ENCODE measurements around the gene DNAL1.
A peak's percentile ranks its signal among the peaks of the same experiment; 100 is the strongest.
"Not testable (repeated sequence)": the region's sequence is repeated elsewhere in the genome, so short reads cannot be mapped to it uniquely, and the experiment has no call there.

Gene DNAL1

DNA sequence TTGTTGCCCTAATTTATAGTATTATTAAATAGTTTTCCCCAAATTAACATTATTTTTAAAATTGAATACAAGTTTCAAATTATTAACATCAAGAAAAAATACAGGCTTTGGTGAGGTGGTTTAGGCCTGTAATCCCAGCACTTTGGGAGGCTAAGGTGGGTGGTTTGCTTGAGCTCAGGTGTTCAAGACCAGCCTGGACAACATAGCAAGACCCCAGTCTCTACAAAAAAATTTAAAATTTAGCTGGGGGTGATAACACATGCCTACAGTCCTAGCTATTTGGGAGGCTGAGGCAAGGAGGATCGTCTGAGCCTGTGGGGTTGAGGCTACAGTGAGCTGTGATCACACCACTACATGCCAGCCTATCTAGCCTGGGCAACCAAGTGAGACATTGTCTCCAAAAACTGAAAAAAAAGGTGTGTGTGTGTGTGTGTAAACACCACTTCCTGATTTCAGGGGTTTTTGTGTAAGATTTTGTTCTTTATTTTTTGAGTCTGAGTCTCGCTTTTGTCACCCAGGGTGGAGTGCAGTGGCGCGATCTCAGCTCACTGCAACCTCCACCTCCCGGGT lies 3.9 kb upstream of the DNAL1 start:
- DNase-seq (ENCODE audit: low read depth, low spot score), result no peak

DNA sequence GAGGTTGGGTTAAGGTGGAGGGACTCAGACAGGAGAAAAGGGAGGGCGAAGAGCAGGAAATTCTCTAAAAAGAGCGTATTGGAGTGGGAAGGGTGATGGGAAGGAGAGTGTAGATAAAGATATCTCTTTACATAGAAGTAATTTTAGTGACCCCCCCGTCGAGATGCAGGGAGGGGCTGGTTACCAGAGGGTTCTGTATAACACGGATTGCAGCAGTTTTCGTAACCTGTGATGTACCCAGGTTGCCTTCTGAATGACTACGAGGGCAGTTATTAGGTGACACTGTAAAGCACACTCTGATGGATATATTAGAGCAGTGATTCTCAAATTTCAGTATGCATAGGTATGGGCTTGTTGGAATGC lies 443 bp downstream of the DNAL1 start:
- DNase-seq (ENCODE audit: low read depth, low spot score), result no peak

DNA sequence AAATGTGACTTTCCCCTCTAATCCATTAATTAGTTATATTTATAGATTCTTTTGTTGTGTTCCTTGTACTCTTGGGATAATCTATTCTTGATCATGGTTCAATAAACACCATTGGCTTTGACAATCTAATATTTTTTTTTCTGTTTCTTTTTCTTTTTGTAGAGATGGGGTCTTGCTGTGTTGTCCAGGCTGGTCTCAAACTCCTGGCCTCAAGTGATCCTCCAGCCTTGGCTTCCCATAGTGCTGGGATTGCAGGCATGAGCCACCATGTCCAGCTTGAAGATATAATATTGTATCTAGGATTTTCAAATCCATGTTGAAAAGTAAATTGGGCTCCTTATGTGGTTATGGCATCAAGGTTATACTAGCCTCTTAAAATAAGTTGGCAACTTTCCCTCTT lies 6.2 kb downstream of the DNAL1 start:
- DNase-seq (ENCODE audit: low read depth, low spot score), result no peak

DNA sequence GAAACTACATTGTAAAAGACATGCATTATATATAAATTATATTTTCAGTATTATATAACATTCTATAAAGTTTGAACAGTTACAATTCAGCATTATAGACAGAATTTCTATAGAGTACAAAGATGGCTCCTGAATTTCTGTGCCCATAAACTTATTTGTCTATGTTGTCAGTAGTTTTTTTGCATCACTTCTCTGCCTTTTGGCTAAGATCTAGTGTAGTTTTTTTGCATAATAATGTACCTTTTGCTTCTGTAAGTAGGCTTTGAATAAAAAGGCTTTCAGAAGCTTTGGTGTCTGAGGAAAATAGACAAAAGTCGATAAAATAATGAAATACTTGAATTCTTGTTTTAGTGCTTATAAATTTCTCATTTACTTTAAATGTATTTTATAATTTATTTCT lies 11.1 kb downstream of the DNAL1 start:
- no peak for DNase-seq (ENCODE audit: low read depth, low spot score)

DNA sequence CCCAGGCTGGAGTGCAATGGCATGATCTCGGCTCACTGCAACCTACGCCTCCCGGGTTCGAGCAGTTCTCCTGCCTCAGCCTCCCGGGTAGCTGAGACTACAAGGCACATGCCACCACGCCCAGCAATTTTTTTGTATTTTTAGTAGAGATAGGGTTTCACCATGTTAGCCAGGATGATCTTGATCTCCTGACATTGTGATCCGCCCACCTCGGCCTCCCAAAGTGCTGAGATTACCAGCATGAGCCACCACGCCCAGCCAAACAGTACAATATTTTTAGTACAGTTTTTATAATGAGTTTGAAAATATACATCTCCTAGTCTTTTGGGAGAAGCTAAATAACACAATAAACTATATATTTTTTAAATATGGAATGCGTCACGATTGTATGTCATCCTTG lies 14.4 kb downstream of the DNAL1 start:
- not testable (repeated sequence) for DNase-seq (ENCODE audit: low read depth, low spot score)

DNA sequence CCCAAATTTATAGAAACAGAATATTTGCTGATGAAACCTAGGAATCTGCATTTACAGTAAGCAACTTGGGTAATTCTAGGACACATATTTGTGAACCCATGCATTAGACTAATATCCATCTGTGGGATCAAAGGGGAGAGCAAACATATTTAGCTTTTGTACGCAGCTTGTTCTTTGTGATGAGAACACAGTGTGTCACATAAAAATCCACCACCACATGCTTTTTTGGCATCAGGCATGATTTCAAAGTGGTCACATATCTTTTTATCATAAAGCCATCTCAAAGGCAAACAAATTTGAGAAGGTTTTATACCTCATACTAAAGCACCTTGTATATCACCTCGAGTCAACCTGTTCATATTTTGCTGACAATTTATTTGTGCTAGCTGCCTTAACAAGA lies 15.7 kb downstream of the DNAL1 start:
- DNase-seq (ENCODE audit: low read depth, low spot score), result no peak

DNA sequence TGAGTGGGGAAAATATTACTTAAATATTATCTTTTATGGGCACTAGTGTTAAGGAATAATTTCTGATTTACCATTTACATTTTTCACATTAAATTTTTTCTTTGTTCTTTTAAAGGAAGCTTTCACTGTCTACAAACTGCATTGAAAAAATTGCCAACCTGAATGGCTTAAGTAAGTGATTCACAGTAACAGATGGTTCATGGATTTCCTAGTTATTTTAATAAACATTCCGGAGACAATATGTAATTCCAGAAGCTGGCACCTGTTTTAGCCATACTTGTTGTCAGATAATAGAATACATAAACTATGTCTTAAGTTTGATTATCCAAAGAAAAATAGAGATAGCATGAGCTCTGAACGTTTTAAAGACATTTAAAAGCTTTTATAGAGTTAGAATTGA lies 17.1 kb downstream of the DNAL1 start:
- DNase-seq (ENCODE audit: low read depth, low spot score), result no peak

DNA sequence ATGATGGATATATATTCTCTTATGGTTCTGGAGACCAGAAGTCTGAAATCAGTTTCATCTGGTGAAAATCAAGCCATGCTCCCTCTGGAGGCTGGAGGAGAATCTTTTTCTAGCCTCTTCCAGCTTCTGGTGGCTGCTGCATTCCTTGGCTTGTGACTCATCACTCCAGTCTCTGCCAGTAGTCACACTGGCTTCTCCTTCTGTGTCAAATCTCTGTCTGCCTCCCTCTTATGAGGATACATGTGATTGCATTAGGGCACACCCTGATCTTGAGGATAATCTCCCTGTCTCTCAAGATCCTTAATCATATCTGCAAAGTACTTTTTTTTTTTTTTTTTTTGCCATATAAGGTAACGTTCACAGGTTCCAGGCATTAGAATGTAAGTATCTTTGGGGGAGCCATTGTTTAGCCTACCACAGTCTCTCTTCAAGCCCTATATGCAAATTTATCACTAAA lies 17.7 kb downstream of the DNAL1 start:
- DNase-seq (ENCODE audit: low read depth, low spot score), result peak; percentile 92

DNA sequence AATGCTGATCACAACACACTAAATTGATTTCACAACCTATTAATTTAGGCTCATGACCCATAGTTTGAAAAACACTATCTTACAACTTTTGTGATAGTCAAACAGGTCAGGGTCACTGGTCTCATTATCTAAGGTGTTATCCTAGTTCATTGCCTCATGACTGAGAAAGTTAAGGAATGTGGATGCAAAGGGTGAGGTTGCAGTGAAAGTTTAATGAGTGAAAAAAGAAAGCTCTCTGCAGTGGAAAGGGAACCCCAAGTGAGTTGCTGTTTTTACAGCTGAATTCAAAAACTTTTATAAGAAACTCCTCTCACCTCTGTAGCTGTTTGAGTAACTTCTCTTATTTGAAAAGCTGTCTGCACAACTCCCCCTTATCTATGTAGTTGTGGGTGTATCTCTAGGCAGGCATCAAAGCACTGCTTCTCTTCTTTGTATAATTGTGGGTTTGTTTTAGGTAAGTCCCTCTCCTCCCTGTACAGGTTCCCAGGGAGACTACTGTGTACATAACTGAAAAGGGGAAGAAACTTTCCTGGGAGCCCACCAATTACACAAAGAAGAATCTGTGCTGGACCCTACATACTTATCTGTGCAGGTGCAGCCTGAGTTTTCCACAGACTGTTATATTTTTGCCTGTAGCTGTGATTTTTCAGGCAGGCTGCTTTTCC lies 18.9 kb downstream of the DNAL1 start:
- DNase-seq (ENCODE audit: low read depth, low spot score), result no peak

DNA sequence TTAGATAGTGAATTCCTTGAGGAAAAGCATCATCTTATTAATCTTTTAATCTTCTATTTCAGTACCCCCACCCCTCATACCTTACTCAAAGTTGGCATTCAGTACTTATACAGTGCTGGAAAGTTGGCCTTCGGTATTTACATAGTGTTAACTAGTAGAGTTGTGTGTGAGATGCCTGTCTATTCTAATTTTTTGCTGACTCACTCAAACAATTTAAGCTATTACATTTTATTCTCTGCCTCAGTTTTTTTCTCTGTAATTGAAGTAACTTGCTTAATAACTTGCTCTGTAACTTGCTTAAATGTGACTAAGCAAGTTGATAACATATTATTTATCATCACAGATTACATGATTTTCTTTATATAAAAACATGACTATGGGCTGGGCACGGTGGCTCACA lies 20.3 kb downstream of the DNAL1 start:
- no peak for DNase-seq (ENCODE audit: low read depth, low spot score)

DNA sequence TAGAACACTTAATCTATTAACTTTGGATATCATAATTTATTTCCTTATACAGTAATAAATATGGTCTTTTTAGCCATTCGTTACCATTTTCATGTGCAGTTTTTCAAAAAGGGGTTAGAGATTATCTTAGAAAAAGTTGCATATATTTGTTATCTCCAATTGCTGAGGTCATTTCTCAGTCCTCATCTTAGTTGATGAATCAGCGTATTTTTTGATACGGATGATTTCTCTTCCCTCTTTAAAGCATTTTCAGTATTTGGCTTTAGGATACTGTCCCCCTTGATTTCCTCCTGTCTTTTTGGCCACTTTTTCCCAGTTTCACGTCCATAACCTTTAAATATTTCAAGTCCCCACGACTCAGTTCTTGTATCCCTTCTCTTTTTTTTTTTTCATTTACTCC lies 21.8 kb downstream of the DNAL1 start:
- no peak for DNase-seq (ENCODE audit: low read depth, low spot score)

DNA sequence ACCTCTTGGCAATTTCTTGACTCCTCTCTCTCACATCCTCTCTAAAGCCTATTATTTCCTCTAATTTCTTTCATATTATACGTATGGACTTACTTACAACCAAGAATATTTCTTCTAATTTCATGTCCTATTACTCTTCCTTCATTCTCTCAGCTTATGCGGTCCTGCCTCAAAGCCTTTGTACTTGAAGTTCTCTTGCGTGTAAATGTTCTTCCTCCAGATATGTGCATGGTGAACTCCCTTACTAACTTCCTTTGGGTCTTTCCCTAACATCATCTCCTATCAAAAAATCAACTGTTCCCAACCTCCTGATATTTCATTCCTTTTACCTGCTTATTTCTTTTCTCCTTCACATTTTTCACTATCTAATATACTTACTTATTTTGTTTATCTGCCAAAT lies 23.1 kb downstream of the DNAL1 start:
- DNase-seq (ENCODE audit: low read depth, low spot score), result no peak

DNA sequence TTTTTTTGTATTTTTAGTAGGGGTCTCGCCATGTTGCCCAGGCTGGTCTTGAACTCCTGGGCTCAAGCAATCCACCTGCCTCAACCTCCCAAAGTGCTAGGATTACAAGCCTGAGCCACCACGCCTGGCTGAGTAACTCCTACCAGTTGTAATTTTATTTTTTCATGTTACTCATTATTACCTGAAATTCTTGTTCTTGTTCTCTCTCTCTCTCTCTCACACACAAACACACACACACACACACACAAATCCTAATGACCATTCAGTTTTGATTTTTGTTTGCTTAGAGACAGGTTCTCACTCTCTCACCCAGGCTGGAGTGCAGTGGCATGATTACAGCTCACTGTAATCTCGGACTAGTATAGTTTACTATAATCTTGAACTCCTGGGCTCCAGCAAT lies 30.2 kb downstream of the DNAL1 start:
- no peak for DNase-seq (ENCODE audit: low read depth, low spot score)

DNA sequence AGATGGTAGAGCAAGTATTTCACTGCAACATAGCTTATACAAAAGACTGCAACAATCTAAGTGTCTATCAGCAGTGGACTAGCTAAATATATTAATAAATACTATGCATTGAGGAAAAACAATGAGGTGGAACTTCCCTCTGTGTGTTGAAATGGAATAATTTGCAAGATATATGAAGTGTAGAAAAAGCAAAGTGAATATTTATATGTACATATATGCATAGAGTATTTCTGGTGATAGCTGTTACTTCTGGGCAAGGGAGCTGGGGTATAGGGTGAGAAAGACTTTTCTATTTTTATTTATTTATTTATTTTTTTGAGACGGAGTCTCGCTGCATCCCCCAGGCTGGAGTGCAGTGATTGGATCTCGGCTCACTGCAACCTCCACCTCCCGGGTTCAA lies 33.9 kb downstream of the DNAL1 start:
- DNase-seq (ENCODE audit: low read depth, low spot score), result no peak

DNA sequence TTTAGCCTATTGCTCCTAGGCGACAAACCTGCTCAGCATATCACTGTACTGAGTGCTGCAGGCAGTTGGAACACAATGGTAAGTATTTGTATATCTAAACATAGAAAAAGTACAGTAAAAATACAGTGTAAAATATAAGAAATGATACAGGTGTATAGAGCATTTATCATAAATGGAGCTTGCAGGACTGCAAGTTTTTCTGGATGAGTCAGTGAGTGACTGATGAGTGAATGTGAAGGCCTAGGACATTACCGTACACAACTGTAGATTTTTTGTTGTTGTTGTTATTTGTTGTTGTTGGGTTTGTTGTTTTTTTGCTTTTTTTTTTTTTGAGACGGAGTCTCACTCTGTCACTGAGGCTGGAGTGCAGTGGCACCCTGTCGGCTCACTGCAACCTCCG lies 36.0 kb downstream of the DNAL1 start:
- no peak for DNase-seq (ENCODE audit: low read depth, low spot score)

DNA sequence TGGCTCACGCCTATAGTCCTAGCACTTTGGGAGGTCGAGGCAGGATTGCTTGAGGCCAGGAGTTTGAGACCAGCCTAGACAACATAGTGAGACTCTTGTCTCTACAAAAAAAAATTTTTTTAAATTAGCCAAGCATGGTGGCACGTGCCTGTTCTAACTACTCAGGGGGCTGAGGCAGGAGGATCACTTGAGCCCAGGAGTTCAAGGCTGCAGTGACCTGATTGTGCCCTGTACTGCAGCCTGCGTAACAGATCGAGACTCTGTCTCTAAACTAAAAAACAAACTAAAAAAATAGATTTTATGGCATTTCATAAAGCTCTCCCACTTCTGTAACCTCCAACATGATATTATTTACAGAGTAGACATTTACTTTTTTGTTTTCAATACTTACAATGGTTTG lies 39.8 kb downstream of the DNAL1 start:
- DNase-seq (ENCODE audit: low read depth, low spot score), result no peak

DNA sequence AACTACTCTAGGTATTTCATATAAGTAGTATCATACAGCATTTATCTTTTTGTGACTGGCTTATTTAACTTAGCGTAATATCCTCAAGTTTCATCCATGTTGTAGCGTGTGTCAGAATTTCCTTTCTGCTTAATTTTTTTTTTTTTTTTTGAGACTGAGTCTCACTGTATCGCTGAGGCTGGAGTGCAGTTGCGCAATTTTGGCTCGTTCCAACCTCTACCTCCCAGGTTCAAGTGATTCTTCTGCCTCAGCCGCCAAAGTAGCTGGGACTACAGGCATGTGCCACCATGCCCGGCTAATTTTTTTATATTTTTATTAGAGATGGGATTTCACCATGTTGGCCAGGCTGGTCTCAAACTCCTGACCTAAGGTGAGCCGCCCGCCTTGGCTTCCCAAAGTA lies 40.5 kb downstream of the DNAL1 start:
- DNase-seq (ENCODE audit: low read depth, low spot score), result no peak

DNA sequence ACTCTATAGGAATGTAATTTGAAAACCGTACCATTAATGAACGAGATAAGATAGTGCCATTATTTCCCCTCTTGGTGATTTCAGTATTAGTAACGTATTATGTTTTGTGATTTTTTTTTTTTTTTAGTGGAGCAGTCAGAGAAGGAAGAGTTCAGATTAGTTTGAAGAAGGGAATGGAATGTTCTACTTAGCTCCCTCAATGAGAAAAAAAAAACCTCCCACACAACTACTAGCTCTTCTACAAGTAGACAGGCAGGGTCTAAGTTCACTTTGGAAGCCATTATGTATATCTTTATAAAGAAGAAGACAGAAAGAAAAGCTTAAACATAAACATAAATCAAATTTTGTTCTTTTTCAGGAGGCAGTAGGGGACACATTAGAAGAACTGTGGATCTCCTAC lies 42.1 kb downstream of the DNAL1 start:
- DNase-seq (ENCODE audit: low read depth, low spot score), result no peak

DNA sequence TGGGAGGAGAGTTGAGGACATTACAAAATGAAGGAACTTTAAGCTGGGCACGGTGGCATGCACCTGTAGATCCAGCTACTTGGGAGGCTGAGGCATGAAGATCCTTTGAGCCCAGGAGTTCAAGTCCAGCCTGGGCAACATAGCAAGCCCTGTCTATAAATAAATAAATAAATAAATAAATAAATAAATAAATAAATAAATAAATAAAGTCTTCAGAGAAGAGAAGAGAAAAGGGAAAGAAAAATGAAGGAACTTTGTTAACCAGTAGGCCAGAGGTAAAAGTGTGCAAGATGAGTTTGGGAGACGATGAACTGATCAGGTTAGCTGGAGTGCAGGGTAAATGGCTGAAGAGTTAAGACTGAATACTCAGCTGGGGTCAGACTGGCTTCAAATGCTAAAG lies 49.3 kb downstream of the DNAL1 start:
- DNase-seq (ENCODE audit: low read depth, low spot score), result no peak

DNA sequence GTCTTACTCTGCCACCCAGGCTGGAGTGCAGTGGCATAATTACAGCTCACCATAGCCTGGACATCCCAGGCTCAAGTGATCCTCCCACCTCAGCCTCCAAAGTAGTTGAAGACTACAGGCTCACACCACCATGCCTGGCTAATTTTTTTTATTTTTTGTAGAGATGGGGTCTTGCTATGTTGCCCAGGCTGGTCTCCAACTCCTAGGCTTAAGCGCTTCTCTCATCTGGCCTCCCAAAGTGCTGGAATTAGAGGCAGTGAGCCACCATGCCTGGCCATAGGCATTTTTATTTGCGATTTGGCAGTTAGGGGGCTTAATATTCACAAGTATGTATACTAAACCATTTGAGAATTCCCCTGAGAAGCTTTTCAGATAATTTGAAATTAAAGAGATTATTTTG lies 50.3 kb downstream of the DNAL1 start:
- no peak for DNase-seq (ENCODE audit: low read depth, low spot score)

DNA sequence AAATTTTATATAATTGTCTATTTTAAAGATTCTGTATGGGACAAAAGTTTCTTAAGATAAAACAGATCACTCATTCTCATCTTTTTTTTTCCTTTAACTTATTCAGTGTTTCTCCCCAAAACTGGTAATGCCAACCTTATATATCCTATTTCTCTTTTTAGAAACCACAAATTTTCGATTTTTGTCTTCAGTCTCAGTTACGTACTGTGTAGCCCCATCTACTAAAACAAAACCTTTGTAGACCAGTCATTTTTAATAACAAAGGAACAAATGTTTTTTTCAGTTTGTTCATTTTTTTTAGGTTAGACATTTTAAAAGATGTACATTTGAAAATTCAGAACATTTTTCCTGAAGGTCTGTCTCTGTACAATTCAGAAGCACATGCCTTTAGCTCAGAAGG lies 51.2 kb downstream of the DNAL1 start:
- DNase-seq (ENCODE audit: low read depth, low spot score), result no peak

DNA sequence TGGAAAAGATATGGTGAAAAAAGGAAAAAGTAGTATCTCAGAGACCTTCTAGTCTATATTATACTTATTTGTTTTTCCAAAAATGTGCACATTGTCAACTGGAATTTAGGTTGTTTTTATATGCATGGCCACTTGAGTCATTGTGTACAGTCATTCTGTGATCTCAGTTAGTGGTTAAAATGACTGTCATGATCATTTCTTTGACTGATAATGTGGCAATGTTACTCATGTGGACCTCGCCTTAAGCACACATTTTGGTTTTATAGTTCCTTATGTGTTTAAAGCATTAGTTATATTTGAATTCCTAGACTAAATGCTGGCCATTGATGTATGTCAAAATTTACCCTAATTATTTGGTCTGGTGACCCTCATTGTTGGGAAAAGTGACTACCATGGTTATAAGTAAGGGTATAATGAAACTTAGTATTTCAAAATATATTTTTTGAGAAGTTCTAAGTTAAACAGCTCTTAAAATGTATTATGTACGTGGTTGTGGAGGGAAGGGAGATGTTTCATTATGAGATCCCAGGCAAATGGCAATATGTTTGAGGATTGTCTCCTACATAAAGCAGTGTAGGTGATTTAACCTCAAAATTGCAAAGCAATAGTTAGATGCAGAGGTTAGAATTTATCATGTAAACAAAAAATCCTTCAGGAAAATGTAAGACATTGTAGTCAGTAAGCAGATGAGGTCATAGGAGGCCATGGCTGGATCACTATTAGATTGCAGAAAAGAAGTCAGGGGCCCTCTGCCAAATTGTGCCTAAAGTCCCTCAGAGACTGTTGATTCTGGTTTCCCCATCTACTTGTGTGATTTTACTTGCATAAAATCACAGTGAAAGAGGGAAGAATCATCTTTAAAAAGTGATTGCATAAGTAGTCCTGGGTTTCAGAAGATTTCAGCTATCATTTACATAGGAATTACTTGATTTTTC lies 51.9 kb downstream of the DNAL1 start:
- DNase-seq (ENCODE audit: low read depth, low spot score), result peak; percentile 55

DNA sequence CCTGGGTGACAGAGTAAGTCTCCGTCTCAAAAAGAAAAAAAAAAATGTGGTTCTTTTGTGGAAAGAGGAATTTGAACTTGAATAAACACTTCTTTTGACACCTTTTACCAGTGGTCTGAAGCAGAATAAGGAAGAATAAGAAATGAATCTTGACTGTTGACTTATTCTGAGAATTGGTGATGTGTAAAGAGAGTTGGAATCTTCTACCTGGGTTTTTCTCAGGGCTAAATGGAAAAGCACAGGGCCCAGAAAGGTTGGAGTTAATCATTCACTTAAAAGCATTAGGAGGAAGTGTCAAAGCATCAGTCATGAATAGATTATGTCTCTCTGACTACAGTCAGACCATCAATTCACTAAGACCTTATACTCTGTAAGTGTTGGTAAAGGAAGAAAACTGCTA lies 55.5 kb downstream of the DNAL1 start:
- DNase-seq (ENCODE audit: low read depth, low spot score), result no peak

Data from astrocyte of the hippocampus (primary cell).